SJSA1 (cell line): ENCODE data around the gene PPIB. TPM values are rescaled to one million over a fixed set of nuclear protein-coding genes. Genes with fewer than 3 reads are reported as not detected.

Experiments used
- DNase-seq, 2 experiments: peaks; one replicate each; pipeline ENCODE4 v3.0.0-alpha.2; 2015 to 2020; ENCODE audit warnings: low spot score in 2 of 2, low read depth in 1 of 2
- H3K27ac ChIP-seq: fragments of 250-450 bp; sonication (Bioruptor Pico); 2 replicates; pipeline ENCODE4 v1.5.1; 2020; ENCODE audit warnings: mild to moderate bottlenecking, moderate library complexity
- H3K27me3 ChIP-seq: fragments of 250-450 bp; sonication (Bioruptor Pico); replicated peaks from 2 replicates; pipeline ENCODE4 v1.5.1; 2020; ENCODE audit warnings: mild to moderate bottlenecking, moderate library complexity
- H3K36me3 ChIP-seq: fragments of 250-450 bp; sonication (Bioruptor Pico); 2 replicates; pipeline ENCODE4 v1.5.1; 2020; ENCODE audit warnings: mild to moderate bottlenecking
- H3K4me1 ChIP-seq: fragments of 250-450 bp; sonication (Bioruptor Pico); replicated peaks from 2 replicates; pipeline ENCODE4 v1.6.1; 2021; ENCODE audit warnings: mild to moderate bottlenecking
- H3K4me3 ChIP-seq: fragments of 250-450 bp; sonication (Bioruptor Pico); 2 replicates; pipeline ENCODE4 v1.5.1; 2020; ENCODE audit warnings: mild to moderate bottlenecking
- H3K9me3 ChIP-seq: fragments of 250-450 bp; sonication (Bioruptor Pico); replicated peaks from 2 replicates; pipeline ENCODE4 v1.5.1; 2020; ENCODE audit warnings: mild to moderate bottlenecking
- total RNA-seq: library from RNA; depleted of rRNA; stranded (reverse); fragments of >200 nt; shearing (Covaris generic); gene quantifications from 2 replicates; pipeline ENCODE4 v1.2.3, GENCODE V29; 2014

The PPIB gene
- total RNA-seq, 1 experiment from 2014 or later: 670 TPM

- DNase-seq: no peak
- H3K27ac ChIP-seq: no peak overlapping the region
- no peaks in the 10 kb centered on the region for H3K27me3 ChIP-seq
- no peak overlapping the region for H3K4me3 ChIP-seq
- H3K36me3 ChIP-seq: peaks cover 56% of the 10 kb centered on the region
- peaks cover 3% of the 10 kb centered on the region for H3K4me1 ChIP-seq
- H3K9me3 ChIP-seq: no peaks in the 10 kb centered on the region
Observed at GRCh38 chr15:64141798-64142512, 20.9 kb downstream of the PPIB start.

GRCh38 chr15:64138331-64138941, 24.4 kb downstream of the PPIB start:
- DNase-seq: no peak
- Histone ChIP-seq H3K9me3 (no peaks in the 10 kb centered on the region), H3K4me3 (no peak overlapping the region), H3K36me3 (peaks cover 75% of the 10 kb centered on the region), H3K4me1 (no peaks in the 10 kb centered on the region), H3K27me3 (no peaks in the 10 kb centered on the region), H3K27ac (no peak overlapping the region)

GRCh38 chr15:64137226-64137833, 25.5 kb downstream of the PPIB start:
- H3K4me3 ChIP-seq: no peak overlapping the region
- DNase-seq: no peak
- H3K9me3 ChIP-seq: no peaks in the 10 kb centered on the region
- H3K4me1 ChIP-seq: no peaks in the 10 kb centered on the region
- H3K36me3 ChIP-seq: peaks cover 79% of the 10 kb centered on the region
- H3K27me3 ChIP-seq: no peaks in the 10 kb centered on the region
- H3K27ac ChIP-seq: no peak overlapping the region

DNA sequence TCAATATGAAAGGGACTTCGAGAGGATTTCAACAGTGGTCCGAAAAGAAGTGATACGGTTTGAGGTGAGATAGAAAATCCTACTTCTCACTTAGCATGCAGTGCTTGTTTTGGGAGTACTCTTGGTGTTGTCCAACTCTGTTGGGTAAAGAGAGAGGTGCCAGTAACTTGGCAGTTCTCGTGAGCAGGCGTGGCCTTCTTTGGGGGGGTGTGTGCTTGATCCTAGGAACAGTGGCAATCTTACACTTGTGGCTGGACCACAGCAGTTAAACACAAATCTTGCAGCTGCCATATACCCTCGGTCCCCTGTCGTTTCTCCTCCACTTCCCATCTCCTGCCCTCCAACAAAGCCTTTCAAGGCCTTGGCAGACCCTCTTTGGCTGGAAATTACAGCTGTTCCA, 26.5 kb downstream of the PPIB start:
- Histone ChIP-seq H3K27me3 (no peaks in the 10 kb centered on the region), H3K27ac (no peak overlapping the region), H3K4me1 (no peaks in the 10 kb centered on the region), H3K36me3 (peaks cover 83% of the 10 kb centered on the region), H3K4me3 (no peak overlapping the region), H3K9me3 (no peaks in the 10 kb centered on the region)
- DNase-seq: no peak

DNA sequence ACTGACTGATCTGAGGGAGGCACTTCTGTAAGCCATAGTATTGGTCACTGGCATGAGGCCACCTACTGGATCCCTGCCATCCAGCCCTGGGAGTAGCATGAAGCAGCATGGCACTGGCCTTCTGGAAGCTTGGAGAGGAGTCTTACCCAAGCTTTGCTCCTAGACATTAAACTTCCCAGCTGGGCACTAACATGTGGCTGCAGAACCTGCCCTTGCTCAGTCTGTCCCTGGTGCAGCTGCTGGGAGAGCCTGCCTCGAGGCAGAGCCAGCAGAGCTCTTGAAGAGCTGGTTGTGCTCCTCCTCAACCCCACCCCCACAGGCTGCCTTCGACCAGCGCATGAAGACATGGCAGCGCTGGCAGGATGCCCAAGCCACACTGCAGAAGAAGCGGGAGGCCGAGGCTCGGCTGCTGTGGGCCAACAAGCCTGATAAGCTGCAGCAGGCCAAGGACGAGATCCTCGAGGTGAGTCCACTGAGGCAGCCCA, 28.4 kb downstream of the PPIB start:
- H3K36me3 ChIP-seq: peaks cover 90% of the 10 kb centered on the region
- no peak for DNase-seq
- H3K4me1 ChIP-seq: no peaks in the 10 kb centered on the region
- no peaks in the 10 kb centered on the region for H3K9me3 ChIP-seq
- no peak overlapping the region for H3K4me3 ChIP-seq
- H3K27ac ChIP-seq: no peak overlapping the region
- H3K27me3 ChIP-seq: no peaks in the 10 kb centered on the region

DNA sequence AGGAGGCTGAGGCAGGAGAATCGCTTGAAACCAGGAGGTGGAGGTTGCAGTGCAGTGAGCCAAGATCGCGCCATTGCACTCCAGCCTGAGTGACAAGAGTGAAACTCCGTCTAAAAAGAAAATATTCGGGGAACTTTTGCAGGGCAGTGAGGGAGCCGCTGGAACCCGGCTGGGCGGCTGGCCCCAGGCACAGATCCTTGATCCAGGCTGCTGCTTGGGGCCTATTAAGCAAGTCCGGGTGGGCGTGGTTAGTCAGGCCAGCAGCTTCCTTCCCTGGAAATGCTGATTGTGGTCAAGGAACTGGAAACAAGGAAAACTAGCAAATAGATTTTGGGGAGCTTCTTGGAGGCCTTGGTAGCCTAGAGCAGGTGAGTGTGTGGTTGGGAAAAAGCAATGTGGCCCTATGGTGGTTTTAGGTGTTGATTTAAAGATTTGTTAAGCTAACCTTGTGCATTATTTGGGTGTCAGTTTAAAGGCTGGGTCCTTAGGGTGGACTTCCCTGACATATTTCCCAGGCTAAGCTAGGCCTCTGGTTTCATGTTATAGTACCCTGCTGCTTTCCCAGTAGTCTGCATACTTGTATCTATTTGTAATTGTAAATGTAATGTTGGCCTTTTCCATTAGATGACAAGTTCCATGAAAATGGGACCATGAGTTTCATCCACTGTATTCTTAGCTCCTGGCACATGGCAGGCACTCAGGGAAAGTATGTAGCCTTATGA, 29.0 kb downstream of the PPIB start:
- no peak for DNase-seq
- no peaks in the 10 kb centered on the region for H3K27me3 ChIP-seq
- H3K27ac ChIP-seq: no peak overlapping the region
- no peak overlapping the region for H3K4me3 ChIP-seq
- H3K36me3 ChIP-seq: peaks cover 95% of the 10 kb centered on the region
- H3K4me1 ChIP-seq: no peaks in the 10 kb centered on the region
- H3K9me3 ChIP-seq: no peaks in the 10 kb centered on the region

DNA sequence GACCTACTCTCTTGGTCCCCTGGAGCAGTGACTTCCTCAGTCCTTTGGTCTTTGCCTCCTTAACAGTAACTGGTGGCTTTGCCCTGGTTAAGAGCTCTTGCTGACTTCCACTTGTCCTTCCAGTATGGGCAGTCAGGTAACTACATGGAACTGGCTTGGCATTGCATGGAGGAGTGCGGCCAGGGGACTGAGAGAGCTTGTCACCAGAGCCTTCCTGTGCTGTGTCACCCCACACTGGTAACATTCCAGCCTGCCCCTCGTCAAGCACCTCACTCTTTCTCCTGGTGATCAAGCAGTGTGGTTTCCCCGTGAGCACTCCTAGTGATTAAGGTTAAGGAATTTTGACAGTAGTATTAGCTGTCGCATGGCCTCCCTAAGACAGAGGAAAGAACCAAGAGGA, 30.6 kb downstream of the PPIB start:
- no peaks in the 10 kb centered on the region for H3K27me3 ChIP-seq
- H3K4me1 ChIP-seq: no peaks in the 10 kb centered on the region
- no peak for DNase-seq
- H3K4me3 ChIP-seq: no peak overlapping the region
- H3K36me3 ChIP-seq: peaks cover 97% of the 10 kb centered on the region
- H3K9me3 ChIP-seq: no peaks in the 10 kb centered on the region
- H3K27ac ChIP-seq: no peak overlapping the region

- Histone ChIP-seq H3K36me3 (peaks cover 97% of the 10 kb centered on the region), H3K4me1 (no peaks in the 10 kb centered on the region), H3K4me3 (no peak overlapping the region), H3K27ac (no peak overlapping the region), H3K27me3 (no peaks in the 10 kb centered on the region), H3K9me3 (no peaks in the 10 kb centered on the region)
- DNase-seq: no peak
Observed at GRCh38 chr15:64131547-64131946, 31.3 kb downstream of the PPIB start.

DNA sequence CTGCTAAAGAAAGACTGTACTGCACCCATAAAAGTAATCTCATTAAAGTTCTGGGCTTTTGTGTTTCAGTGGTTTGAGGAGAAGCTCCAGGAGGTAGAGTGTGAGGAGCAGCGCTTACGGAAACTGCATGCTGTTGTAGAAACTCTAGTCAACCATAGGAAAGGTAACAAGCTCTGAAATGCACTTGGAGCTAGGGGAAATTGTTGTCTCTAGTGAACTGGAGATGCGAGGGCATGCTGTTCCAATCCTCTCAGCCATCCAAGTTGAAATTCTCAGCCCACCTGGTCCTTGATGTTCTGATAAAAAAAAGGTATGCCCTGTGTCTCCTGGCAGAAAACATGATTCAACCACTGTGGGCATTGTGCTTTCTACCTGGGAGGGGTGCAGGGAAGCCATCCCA, 32.7 kb downstream of the PPIB start:
- no peak for DNase-seq
- Histone ChIP-seq H3K9me3 (no peaks in the 10 kb centered on the region), H3K4me3 (no peak overlapping the region), H3K36me3 (peaks cover 95% of the 10 kb centered on the region), H3K4me1 (no peaks in the 10 kb centered on the region), H3K27me3 (no peaks in the 10 kb centered on the region), H3K27ac (no peak overlapping the region)

DNA sequence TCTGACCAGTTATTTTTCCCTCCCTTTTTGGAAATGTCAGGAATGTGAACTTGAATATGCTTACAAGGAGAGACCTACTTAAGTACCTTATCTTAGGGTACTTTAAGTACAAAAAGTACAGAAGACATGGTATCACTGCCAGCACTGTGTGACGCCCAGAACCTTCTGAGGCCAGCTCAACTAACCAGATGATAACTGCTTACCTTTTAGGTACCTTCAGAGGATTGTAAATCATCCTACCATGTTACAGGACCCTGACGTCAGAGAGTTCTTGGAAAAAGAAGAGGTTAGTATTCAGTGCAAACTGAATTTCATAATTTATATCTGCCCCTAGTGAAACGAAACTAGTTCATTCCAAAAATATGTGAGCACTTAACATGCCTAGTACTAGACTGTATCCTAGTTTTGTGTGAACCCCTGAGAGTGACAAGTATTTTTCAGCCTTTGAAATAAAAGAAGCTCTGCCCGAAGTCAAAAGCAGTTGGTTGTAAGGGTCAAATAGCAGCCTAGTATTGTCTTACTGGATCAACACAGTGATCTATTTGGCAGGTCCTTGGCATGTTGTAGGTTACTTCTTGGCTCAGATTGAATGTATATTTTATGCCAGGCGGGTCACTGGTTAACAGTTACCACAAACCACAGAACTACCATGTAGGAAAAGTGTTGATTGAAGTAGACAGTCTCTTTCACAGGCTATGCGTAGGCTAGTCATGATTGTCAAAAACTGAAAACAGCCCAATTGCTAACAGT, 35.1 kb downstream of the PPIB start:
- no peaks in the 10 kb centered on the region for H3K9me3 ChIP-seq
- H3K27ac ChIP-seq: no peak overlapping the region
- peaks cover 89% of the 10 kb centered on the region for H3K36me3 ChIP-seq
- no peaks in the 10 kb centered on the region for H3K27me3 ChIP-seq
- no peak overlapping the region for H3K4me3 ChIP-seq
- no peaks in the 10 kb centered on the region for H3K4me1 ChIP-seq
- no peak for DNase-seq

- Histone ChIP-seq H3K27ac (no peak overlapping the region), H3K27me3 (no peaks in the 10 kb centered on the region), H3K4me3 (no peak overlapping the region), H3K36me3 (peaks cover 89% of the 10 kb centered on the region), H3K9me3 (no peaks in the 10 kb centered on the region), H3K4me1 (no peaks in the 10 kb centered on the region)
- DNase-seq: no peak
Observed at GRCh38 chr15:64125978-64126377, 36.8 kb downstream of the PPIB start.

- Histone ChIP-seq H3K4me1 (no peaks in the 10 kb centered on the region), H3K27me3 (no peaks in the 10 kb centered on the region), H3K27ac (no peak overlapping the region), H3K36me3 (peaks cover 87% of the 10 kb centered on the region), H3K4me3 (no peak overlapping the region), H3K9me3 (no peaks in the 10 kb centered on the region)
- no peak for DNase-seq
Observed at GRCh38 chr15:64122936-64123351, 39.9 kb downstream of the PPIB start.

- Histone ChIP-seq H3K36me3 (peaks cover 87% of the 10 kb centered on the region), H3K27me3 (no peaks in the 10 kb centered on the region), H3K27ac (no peak overlapping the region), H3K9me3 (no peaks in the 10 kb centered on the region), H3K4me1 (no peaks in the 10 kb centered on the region), H3K4me3 (no peak overlapping the region)
- DNase-seq: no peak
Observed at GRCh38 chr15:64122444-64122843, 40.4 kb downstream of the PPIB start.
